ENCODE measurements around the gene MAPKAP1. TPM values are rescaled to one million over a fixed set of nuclear protein-coding genes. Genes with fewer than 3 reads are reported as not detected.

MAPKAP1 gene
- total RNA-seq, 1 donor from 2014 or later = 84.9 TPM

- intact Hi-C loops (cut with micrococcal nuclease) = no loop called here
- Mint-ChIP-seq H3K9me3 (no peaks in the 10 kb centered on the region), H3K4me1 (no peaks in the 10 kb centered on the region), H3K36me3 (ENCODE audit: low read depth) (no peaks in the 10 kb centered on the region), H3K4me3 (no peak overlapping the region), H3K27me3 (no peaks in the 10 kb centered on the region), H3K27ac (no peak overlapping the region)
- CTCF ChIA-PET = interaction anchor here (0.6 kb wide), 1 partner anchor 93 kb away, joined by 3 read pairs; no protein-coding TSS in a partner anchor
- TF ChIP-seq CTCF (IDR thresholded peaks at IDR 0.05) = no peak
- no peak for ATAC-seq (ENCODE audit: low read depth)
- POLR2A ChIA-PET = no interaction called here
- no peak for DNase-seq
These were observed 308.8 kb downstream of the MAPKAP1 start for GRCh38 chr9:125398243-125398642.

GRCh38 chr9:125397736-125398135 is 309.3 kb downstream of the MAPKAP1 start:
- intact Hi-C loops (cut with micrococcal nuclease) = no loop called here
- ChIA-PET CTCF (interaction anchor here (0.6 kb wide), 1 partner anchor 94 kb away, joined by 3 read pairs; no protein-coding TSS in a partner anchor), POLR2A (no interaction called here)
- H3K4me3 Mint-ChIP-seq = no peak overlapping the region
- no peaks in the 10 kb centered on the region for H3K27me3 Mint-ChIP-seq
- DNase-seq = no peak
- no peak overlapping the region for H3K27ac Mint-ChIP-seq
- no peak for ATAC-seq (ENCODE audit: low read depth)
- no peaks in the 10 kb centered on the region for H3K4me1 Mint-ChIP-seq
- no peaks in the 10 kb centered on the region for H3K9me3 Mint-ChIP-seq
- H3K36me3 Mint-ChIP-seq (ENCODE audit: low read depth) = no peaks in the 10 kb centered on the region
- TF ChIP-seq CTCF (IDR thresholded peaks at IDR 0.05) = no peak

- intact Hi-C loops (cut with micrococcal nuclease) = no loop called here
- DNase-seq (no peak), ATAC-seq (ENCODE audit: low read depth) (no peak)
- Mint-ChIP-seq H3K27ac (no peak overlapping the region), H3K27me3 (no peaks in the 10 kb centered on the region), H3K4me1 (no peaks in the 10 kb centered on the region), H3K4me3 (no peak overlapping the region), H3K9me3 (no peaks in the 10 kb centered on the region), H3K36me3 (ENCODE audit: low read depth) (no peaks in the 10 kb centered on the region)
- POLR2A ChIA-PET = no interaction called here
- TF ChIP-seq CTCF (IDR thresholded peaks at IDR 0.05) = no peak
- CTCF ChIA-PET = no interaction called here
These were observed 310.2 kb downstream of the MAPKAP1 start for GRCh38 chr9:125396799-125397198.

GRCh38 chr9:125393426-125393825 is 313.6 kb downstream of the MAPKAP1 start:
- ChIA-PET POLR2A (no interaction called here), CTCF (no interaction called here)
- Mint-ChIP-seq H3K27me3 (peaks cover under 1% of the 10 kb centered on the region), H3K9me3 (no peaks in the 10 kb centered on the region), H3K27ac (no peak overlapping the region), H3K4me3 (no peak overlapping the region), H3K4me1 (no peaks in the 10 kb centered on the region), H3K36me3 (ENCODE audit: low read depth) (no peaks in the 10 kb centered on the region)
- ATAC-seq (ENCODE audit: low read depth) = no peak
- no peak for DNase-seq
- no peak for TF ChIP-seq CTCF (IDR thresholded peaks at IDR 0.05)
- intact Hi-C loops (cut with micrococcal nuclease) = no loop called here

- Mint-ChIP-seq H3K27ac (no peak overlapping the region), H3K4me1 (no peaks in the 10 kb centered on the region), H3K9me3 (no peaks in the 10 kb centered on the region), H3K27me3 (peaks cover 4% of the 10 kb centered on the region), H3K4me3 (no peak overlapping the region), H3K36me3 (ENCODE audit: low read depth) (no peaks in the 10 kb centered on the region)
- DNase-seq (no peak), ATAC-seq (ENCODE audit: low read depth) (no peak)
- ChIA-PET CTCF (interaction anchor here (1.1 kb wide), 1 partner anchor 16 kb away, joined by 5 read pairs; no protein-coding TSS in a partner anchor), POLR2A (no interaction called here)
- intact Hi-C loops (cut with micrococcal nuclease) = no loop called here
- TF ChIP-seq CTCF (IDR thresholded peaks at IDR 0.05) = no peak
These were observed 315.3 kb downstream of the MAPKAP1 start for GRCh38 chr9:125391704-125392103.
